ENCODE data around the gene PPCDC. TPM values are rescaled to one million over a fixed set of nuclear protein-coding genes. Genes with fewer than 3 reads are reported as not detected.
A peak's percentile ranks its signal among the peaks of the same experiment; 100 is the strongest.

PPCDC gene
- total RNA-seq, result 10 to 100 TPM; 19.6 to 20.7 TPM

- Mint-ChIP-seq H3K36me3 (ENCODE audit: low read depth) (peaks cover 5% of the 10 kb centered on the region), H3K4me3 (peak within 1 kb of the TSS; percentile 97), H3K27ac (peak within 1 kb of the TSS; percentile 99), H3K4me1 (peaks cover 32% of the 10 kb centered on the region), H3K9me3 (no peaks in the 10 kb centered on the region), H3K27me3 (no peaks in the 10 kb centered on the region)
- CTCF ChIA-PET, result interaction anchor here (0.6 to 2.2 kb wide), 6 partner anchors 11 to 181 kb away, joined by 3 to 14 read pairs (median 4); partner anchors contain the start of gene C15orf39
- peak; percentile 97 for DNase-seq
- POLR2A ChIA-PET, result interaction anchor here (0.5 to 1.3 kb wide), 4 partner anchors 20 to 428 kb away, joined by 3 to 11 read pairs (median 3); partner anchors contain the start of genes SCAMP5 and SIN3A
Measured at GRCh38 chr15:75023181-75023871, at the start of gene PPCDC. Gene PPCDC, plus strand, starts transcription at chr15:75023590. Its CDS starts 4,729 bp downstream, at chr15:75028319.

GRCh38 chr15:74976159-74976558 is 47.2 kb upstream of the PPCDC start:
- ChIA-PET POLR2A (no interaction called here), CTCF (interaction anchor here (0.6 to 1.0 kb wide), 3 partner anchors 23 to 758 kb away, joined by 3 to 4 read pairs (median 3); no protein-coding TSS in a partner anchor)
- Mint-ChIP-seq H3K36me3 (ENCODE audit: low read depth) (no peaks in the 10 kb centered on the region), H3K27me3 (peaks cover 7% of the 10 kb centered on the region), H3K4me3 (no peak overlapping the region), H3K9me3 (no peaks in the 10 kb centered on the region), H3K27ac (no peak overlapping the region), H3K4me1 (peaks cover 11% of the 10 kb centered on the region)
- DNase-seq, result no peak

GRCh38 chr15:74977599-74977998 is 45.8 kb upstream of the PPCDC start:
- ChIA-PET POLR2A (no interaction called here), CTCF (no interaction called here)
- no peaks in the 10 kb centered on the region for H3K9me3 Mint-ChIP-seq
- DNase-seq, result no peak
- H3K4me3 Mint-ChIP-seq, result no peak overlapping the region
- H3K36me3 Mint-ChIP-seq (ENCODE audit: low read depth), result no peaks in the 10 kb centered on the region
- H3K27ac Mint-ChIP-seq, result no peak overlapping the region
- peaks cover 11% of the 10 kb centered on the region for H3K4me1 Mint-ChIP-seq
- peaks cover 7% of the 10 kb centered on the region for H3K27me3 Mint-ChIP-seq

- DNase-seq, result no peak
- ChIA-PET CTCF (interaction anchor here (0.9 to 1.4 kb wide), 6 partner anchors 10 to 179 kb away, joined by 3 to 4 read pairs (median 3); partner anchors contain the start of gene SCAMP5), POLR2A (no interaction called here)
- Mint-ChIP-seq H3K36me3 (ENCODE audit: low read depth) (no peaks in the 10 kb centered on the region), H3K27me3 (peaks cover 2% of the 10 kb centered on the region), H3K4me1 (peaks cover 11% of the 10 kb centered on the region), H3K27ac (no peak overlapping the region), H3K9me3 (no peaks in the 10 kb centered on the region), H3K4me3 (no peak overlapping the region)
Measured at GRCh38 chr15:74978077-74978476, 45.3 kb upstream of the PPCDC start.

- H3K36me3 Mint-ChIP-seq (ENCODE audit: low read depth), result no peaks in the 10 kb centered on the region
- DNase-seq, result peak; percentile 62
- no peaks in the 10 kb centered on the region for H3K9me3 Mint-ChIP-seq
- peaks cover 12% of the 10 kb centered on the region for H3K4me1 Mint-ChIP-seq
- ChIA-PET CTCF (interaction anchor here (0.9 to 1.8 kb wide), 7 partner anchors 10 to 179 kb away, joined by 3 to 4 read pairs (median 3); partner anchors contain the start of gene SCAMP5), POLR2A (no interaction called here)
- H3K27me3 Mint-ChIP-seq, result peaks cover 2% of the 10 kb centered on the region
- H3K27ac Mint-ChIP-seq, result no peak overlapping the region
- H3K4me3 Mint-ChIP-seq, result no peak overlapping the region
Measured at GRCh38 chr15:74978503-74978902, 44.9 kb upstream of the PPCDC start.

GRCh38 chr15:74982183-74982582 is 41.2 kb upstream of the PPCDC start:
- Mint-ChIP-seq H3K27me3 (peaks cover 9% of the 10 kb centered on the region), H3K4me3 (no peak overlapping the region), H3K4me1 (peaks cover 19% of the 10 kb centered on the region), H3K36me3 (ENCODE audit: low read depth) (no peaks in the 10 kb centered on the region), H3K9me3 (no peaks in the 10 kb centered on the region), H3K27ac (no peak overlapping the region)
- POLR2A ChIA-PET, result no interaction called here
- CTCF ChIA-PET, result interaction anchor here (0.7 to 1.4 kb wide), 2 partner anchors 25 to 29 kb away, joined by 5 read pairs; partner anchors contain the start of gene RPP25
- no peak for DNase-seq

- DNase-seq, result no peak
Measured at GRCh38 chr15:74983725-74984231, 39.6 kb upstream of the PPCDC start.

GRCh38 chr15:74988007-74988800 is 35.2 kb upstream of the PPCDC start:
- ChIA-PET POLR2A (no interaction called here), CTCF (interaction anchor here (0.6 to 1.6 kb wide), 7 partner anchors 10 to 463 kb away, joined by 3 to 4 read pairs (median 3); partner anchors contain the start of genes FAM219B, RPP25 and SIN3A)
- H3K4me1 Mint-ChIP-seq, result peaks cover 8% of the 10 kb centered on the region
- H3K27me3 Mint-ChIP-seq, result peaks cover 18% of the 10 kb centered on the region
- no peaks in the 10 kb centered on the region for H3K36me3 Mint-ChIP-seq (ENCODE audit: low read depth)
- peak; percentile 52 for DNase-seq
- no peaks in the 10 kb centered on the region for H3K9me3 Mint-ChIP-seq
- H3K27ac Mint-ChIP-seq, result no peak overlapping the region
- no peak overlapping the region for H3K4me3 Mint-ChIP-seq

More at GRCh38 chr15:74983725-74984231, 39.6 kb upstream of the PPCDC start:
- Mint-ChIP-seq H3K4me3 (no peak overlapping the region), H3K36me3 (ENCODE audit: low read depth) (no peaks in the 10 kb centered on the region), H3K27ac (no peak overlapping the region), H3K27me3 (peaks cover 11% of the 10 kb centered on the region), H3K9me3 (no peaks in the 10 kb centered on the region), H3K4me1 (peaks cover 8% of the 10 kb centered on the region)
- POLR2A ChIA-PET, result no interaction called here
- CTCF ChIA-PET, result interaction anchor here (0.8 to 1.0 kb wide), 3 partner anchors 68 to 349 kb away, joined by 3 to 4 read pairs (median 3); no protein-coding TSS in a partner anchor

- Mint-ChIP-seq H3K27ac (no peak overlapping the region), H3K27me3 (peaks cover 18% of the 10 kb centered on the region), H3K36me3 (ENCODE audit: low read depth) (no peaks in the 10 kb centered on the region), H3K4me3 (no peak overlapping the region), H3K9me3 (no peaks in the 10 kb centered on the region), H3K4me1 (peaks cover 2% of the 10 kb centered on the region)
- ChIA-PET CTCF (interaction anchor here (1.1 to 1.4 kb wide), 2 partner anchors 33 to 201 kb away, joined by 3 to 4 read pairs; partner anchors contain the start of gene RPP25), POLR2A (no interaction called here)
- no peak for DNase-seq
Measured at GRCh38 chr15:74989527-74989926, 33.9 kb upstream of the PPCDC start.

- Mint-ChIP-seq H3K4me1 (peaks cover 12% of the 10 kb centered on the region), H3K4me3 (no peak overlapping the region), H3K27ac (no peak overlapping the region), H3K36me3 (ENCODE audit: low read depth) (no peaks in the 10 kb centered on the region), H3K9me3 (no peaks in the 10 kb centered on the region), H3K27me3 (peaks cover 24% of the 10 kb centered on the region)
- DNase-seq, result no peak
- POLR2A ChIA-PET, result no interaction called here
- CTCF ChIA-PET, result interaction anchor here (0.6 to 0.7 kb wide), 3 partner anchors 22 to 375 kb away, joined by 3 read pairs; no protein-coding TSS in a partner anchor
Measured at GRCh38 chr15:74992619-74993018, 30.8 kb upstream of the PPCDC start.

- H3K27ac Mint-ChIP-seq, result no peak overlapping the region
- CTCF ChIA-PET, result interaction anchor here (1.4 to 1.5 kb wide), 2 partner anchors 16 to 40 kb away, joined by 3 to 4 read pairs; no protein-coding TSS in a partner anchor
- DNase-seq, result no peak
- POLR2A ChIA-PET, result no interaction called here
- no peak overlapping the region for H3K4me3 Mint-ChIP-seq
- no peaks in the 10 kb centered on the region for H3K36me3 Mint-ChIP-seq (ENCODE audit: low read depth)
- no peaks in the 10 kb centered on the region for H3K9me3 Mint-ChIP-seq
- peaks cover 26% of the 10 kb centered on the region for H3K27me3 Mint-ChIP-seq
- H3K4me1 Mint-ChIP-seq, result peaks cover 12% of the 10 kb centered on the region
Measured at GRCh38 chr15:74994236-74994635, 29.2 kb upstream of the PPCDC start.

GRCh38 chr15:74994685-74995084 is 28.7 kb upstream of the PPCDC start:
- ChIA-PET CTCF (interaction anchor here (0.6 to 1.9 kb wide), 7 partner anchors 10 to 331 kb away, joined by 3 to 7 read pairs (median 3); partner anchors contain the start of gene RPP25), POLR2A (interaction anchor here (0.8 kb wide), 1 partner anchor 29 kb away, joined by 3 read pairs; the partner anchor contains the start of gene PPCDC)
- Mint-ChIP-seq H3K27me3 (peaks cover 26% of the 10 kb centered on the region), H3K4me3 (peak overlapping the region; percentile 79), H3K4me1 (peaks cover 12% of the 10 kb centered on the region), H3K36me3 (ENCODE audit: low read depth) (no peaks in the 10 kb centered on the region), H3K27ac (peak overlapping the region; percentile 21), H3K9me3 (no peaks in the 10 kb centered on the region)
- no peak for DNase-seq

All from activated CD4-positive, alpha-beta T cell treated with anti-CD3 and anti-CD28 coated beads, Interleukin-2, amount 10 ng/mL, durations not matched to agents 7 days and 5 days (primary cell).